Stimulated activated CD4-positive, alpha-beta T cell treated with anti-CD3 and anti-CD28 coated beads, Interleukin-4, amount 100 ng/mL, for 48 hours (primary cell): ENCODE results near the gene CD3E.
A peak's percentile ranks its signal among the peaks of the same experiment; 100 is the strongest.

Source experiments
- DNase-seq, 2 donors: peaks; one replicate each; pipeline ENCODE4 v3.0.0-alpha.2; 2020; ENCODE audit warnings: low read depth in 2 of 2

Gene CD3E

GRCh38 chr11:118325283-118325682 is 20.8 kb downstream of the CD3E start:
- no peak for DNase-seq

GRCh38 chr11:118328745-118329144 is 24.2 kb downstream of the CD3E start:
- DNase-seq, result no peak

- DNase-seq, result no peak
Measured at GRCh38 chr11:118334745-118335144, 30.2 kb downstream of the CD3E start.

- DNase-seq, result peak; percentile 74 to 80
Measured at GRCh38 chr11:118338637-118339061, 34.1 kb downstream of the CD3E start.

GRCh38 chr11:118339281-118339961 is 34.9 kb downstream of the CD3E start:
- no peak for DNase-seq

GRCh38 chr11:118340449-118340848 is 35.9 kb downstream of the CD3E start:
- DNase-seq, result no peak

GRCh38 chr11:118341261-118341660 is 36.7 kb downstream of the CD3E start:
- no peak for DNase-seq

GRCh38 chr11:118341815-118342489 is 37.4 kb downstream of the CD3E start:
- DNase-seq, result no peak

GRCh38 chr11:118342503-118343161 is 38.1 kb downstream of the CD3E start, which contains the start of gene CD3D:
Gene CD3D (minus strand): TSS chr11:118342705. CDS start chr11:118342607, 98 bp downstream.
- peak in 1 of 2 donors; percentile 60 for DNase-seq

- DNase-seq, result peak in 1 of 2 donors; percentile 23
Measured at GRCh38 chr11:118343248-118343647, 38.7 kb downstream of the CD3E start.

- peak; percentile 53 to 64 for DNase-seq
Measured at GRCh38 chr11:118343981-118344515, 39.5 kb downstream of the CD3E start, which contains the start of gene CD3G. Gene CD3G (plus strand): TSS chr11:118344344. CDS start chr11:118344424, 80 bp downstream.

- DNase-seq, result no peak
Measured at GRCh38 chr11:118349475-118349874, 44.9 kb downstream of the CD3E start.

- DNase-seq, result no peak
Measured at GRCh38 chr11:118353084-118353710, 48.7 kb downstream of the CD3E start.

- no peak for DNase-seq
Measured at GRCh38 chr11:118358071-118358470, 53.5 kb downstream of the CD3E start.

- peak; percentile 97 to 99 for DNase-seq
Measured at GRCh38 chr11:118359295-118359958, 54.9 kb downstream of the CD3E start, which contains the start of gene UBE4A. Gene UBE4A (plus strand): TSS chr11:118359600. CDS start chr11:118365081, 5,481 bp downstream.

- no peak for DNase-seq
Measured at GRCh38 chr11:118364956-118365615, 60.6 kb downstream of the CD3E start.
